ENCODE results near the gene FAM136A.

- TF ChIP-seq EP300 (IDR thresholded peaks at IDR 0.05; ENCODE audit: borderline replicate concordance) (no peak), FOXM1 (IDR thresholded peaks at IDR 0.05; ENCODE audit: borderline replicate concordance, low read depth) (no peak), TCF12 (IDR thresholded peaks at IDR 0.05; ENCODE audit: low read depth) (no peak), TAF1 (IDR thresholded peaks at IDR 0.05; ENCODE audit: low read depth) (no peak), TEAD4 (IDR thresholded peaks at IDR 0.05) (no peak), CEBPB (IDR thresholded peaks at IDR 0.05) (no peak), RAD21 (IDR thresholded peaks at IDR 0.05; ENCODE audit: low read depth) (no peak), CREB1 (IDR thresholded peaks at IDR 0.05; ENCODE audit: low read depth) (no peak)
- TF ChIP-seq, protein P1, sequence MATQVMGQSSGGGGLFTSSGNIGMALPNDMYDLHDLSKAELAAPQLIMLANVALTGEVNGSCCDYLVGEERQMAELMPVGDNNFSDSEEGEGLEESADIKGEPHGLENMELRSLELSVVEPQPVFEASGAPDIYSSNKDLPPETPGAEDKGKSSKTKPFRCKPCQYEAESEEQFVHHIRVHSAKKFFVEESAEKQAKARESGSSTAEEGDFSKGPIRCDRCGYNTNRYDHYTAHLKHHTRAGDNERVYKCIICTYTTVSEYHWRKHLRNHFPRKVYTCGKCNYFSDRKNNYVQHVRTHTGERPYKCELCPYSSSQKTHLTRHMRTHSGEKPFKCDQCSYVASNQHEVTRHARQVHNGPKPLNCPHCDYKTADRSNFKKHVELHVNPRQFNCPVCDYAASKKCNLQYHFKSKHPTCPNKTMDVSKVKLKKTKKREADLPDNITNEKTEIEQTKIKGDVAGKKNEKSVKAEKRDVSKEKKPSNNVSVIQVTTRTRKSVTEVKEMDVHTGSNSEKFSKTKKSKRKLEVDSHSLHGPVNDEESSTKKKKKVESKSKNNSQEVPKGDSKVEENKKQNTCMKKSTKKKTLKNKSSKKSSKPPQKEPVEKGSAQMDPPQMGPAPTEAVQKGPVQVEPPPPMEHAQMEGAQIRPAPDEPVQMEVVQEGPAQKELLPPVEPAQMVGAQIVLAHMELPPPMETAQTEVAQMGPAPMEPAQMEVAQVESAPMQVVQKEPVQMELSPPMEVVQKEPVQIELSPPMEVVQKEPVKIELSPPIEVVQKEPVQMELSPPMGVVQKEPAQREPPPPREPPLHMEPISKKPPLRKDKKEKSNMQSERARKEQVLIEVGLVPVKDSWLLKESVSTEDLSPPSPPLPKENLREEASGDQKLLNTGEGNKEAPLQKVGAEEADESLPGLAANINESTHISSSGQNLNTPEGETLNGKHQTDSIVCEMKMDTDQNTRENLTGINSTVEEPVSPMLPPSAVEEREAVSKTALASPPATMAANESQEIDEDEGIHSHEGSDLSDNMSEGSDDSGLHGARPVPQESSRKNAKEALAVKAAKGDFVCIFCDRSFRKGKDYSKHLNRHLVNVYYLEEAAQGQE (IDR thresholded peaks at IDR 0.05; ENCODE audit: low read depth) = no peak
- TF ChIP-seq, protein P2, sequence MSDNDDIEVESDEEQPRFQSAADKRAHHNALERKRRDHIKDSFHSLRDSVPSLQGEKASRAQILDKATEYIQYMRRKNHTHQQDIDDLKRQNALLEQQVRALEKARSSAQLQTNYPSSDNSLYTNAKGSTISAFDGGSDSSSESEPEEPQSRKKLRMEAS (IDR thresholded peaks at IDR 0.05) = no peak
Measured at GRCh38 chr2:70340075-70340474, 38.2 kb upstream of the FAM136A start.

All from Ishikawa (cell line).